Endothelial cell of umbilical vein (primary cell): Measurements from ENCODE around the gene PIGH.

ENCODE experiments used
- CTCF ChIP-seq, 2 donors: IDR thresholded peaks; 1 replicate in 1 of 2; 2 replicates in 1 of 2; pipeline ENCODE4 v1.5.1; 2011; ENCODE audit warnings: low read length in 2 of 2, mild to moderate bottlenecking in 2 of 2, moderate library complexity in 2 of 2, control low read depth in 1 of 2, inconsistent platforms in 1 of 2, low read depth in 1 of 2; ENCODE audit not compliant: insufficient read depth in 1 of 2; ENCODE audit errors: extremely low read depth in 1 of 2
- GATA2 ChIP-seq: IDR thresholded peaks from 2 replicates; pipeline ENCODE4 v1.7.0; 2011; ENCODE audit warnings: low read depth, mild to moderate bottlenecking, moderate library complexity, mixed read lengths, low read length; ENCODE audit not compliant: insufficient read length, insufficient read depth
- POLR2A ChIP-seq: IDR thresholded peaks from 2 replicates; pipeline ENCODE4 v1.6.1; 2012; ENCODE audit warnings: low read depth, mild to moderate bottlenecking, control low read depth, low read length
- POLR2AphosphoS5 ChIP-seq: IDR thresholded peaks from 2 replicates; pipeline ENCODE4 v1.6.1; 2012; ENCODE audit warnings: low read depth, mild to moderate bottlenecking, control low read depth, low read length, moderate library complexity; ENCODE audit not compliant: insufficient read depth

GRCh38 chr14:67643713-67644112 lies 43.6 kb upstream of the PIGH start:
- TF ChIP-seq CTCF (IDR thresholded peaks at IDR 0.05; ENCODE audit: extremely low read depth in 1 of 2, insufficient read depth in 1 of 2, low read depth in 1 of 2, low read length in 2 of 2) (no peak), POLR2AphosphoS5 (no peak), GATA2 (no peak), POLR2A (no peak)
